ENCODE measurements around the gene CARNS1. TPM values are rescaled to one million over a fixed set of nuclear protein-coding genes. Genes with fewer than 3 reads are reported as not detected.

CARNS1 gene
- total and polyA plus RNA-seq, 9 of the 15 experiments (the other 6 are each of a cell fraction or from before 2014, with no cell fraction given): 0.01 to 0.18 (median 0.06) TPM; not detected in 3

GRCh38 chr11:67417425-67417824 lies 1.9 kb downstream of the CARNS1 start:
- intact Hi-C loops (cut with micrococcal nuclease) (no loop called here), in situ Hi-C loops (cut with MboI) (no loop called here)
- BruUV-seq (replicated peaks): no TSS peak
- 60% methylated on average over 10 of the region's 12 CpGs for WGBS (ENCODE audit: insufficient coverage, low coverage, missing lambda C conversion rate)
- H3K9me3 ChIP-seq (replicated peaks; ENCODE audit: control insufficient read depth, insufficient read depth, low read depth, low read length): no peaks in the 10 kb centered on the region
- H3K27ac ChIP-seq (ENCODE audit: extremely low read depth, low read depth, low read length): no peak overlapping the region
- no peak for ATAC-seq
- H2AFZ ChIP-seq (ENCODE audit: low read depth, low read length): no peak overlapping the region
- DNase-seq (ENCODE audit: extremely low read depth in 1 of 4, low spot score in 3 of 4): no peak
- POLR2A ChIA-PET: interaction anchor here (0.7 to 2.3 kb wide), 4 partner anchors 9 to 621 kb away, joined by 3 to 8 read pairs (median 5); partner anchors contain the start of gene PPP1CA
- no peak overlapping the region for H3K4me2 ChIP-seq (ENCODE audit: insufficient read depth, low read length)
- H3K4me3 ChIP-seq: no peak overlapping the region
- H4K20me1 ChIP-seq (replicated peaks; ENCODE audit: control insufficient read depth, insufficient read depth, low read length): no peaks in the 10 kb centered on the region; the same call in 1 of the 2 replicates
- H3K9me1 ChIP-seq (ENCODE audit: control insufficient read depth, insufficient read depth, low read length): no peaks in the 10 kb centered on the region
- 0 out of 2 replicates have a peak, but pooled peaks have one; percentile 13 for TF ChIP-seq RBFOX2 (IDR thresholded peaks at IDR 0.05; ENCODE audit: low read depth, low read length)
- no peak for TF ChIP-seq CHD1 (IDR thresholded peaks at IDR 0.05; ENCODE audit: low read length)
- TF ChIP-seq POLR2G (IDR thresholded peaks at IDR 0.05; ENCODE audit: low read depth, low read length): 0 out of 2 replicates have a peak, but pooled peaks have one; percentile 19
- FAIRE-seq: no peak
- CTCF ChIA-PET (ENCODE audit: low intra/inter-chr PET ratio): no interaction called here
- H3K79me2 ChIP-seq (ENCODE audit: control insufficient read depth, insufficient read depth, low read length): peaks cover 8% of the 10 kb centered on the region; the same call in 1 of the 3 replicates
- no peaks in the 10 kb centered on the region for H3K36me3 ChIP-seq (ENCODE audit: control insufficient read depth, insufficient read depth, low read length)
- H3K4me1 ChIP-seq (replicated peaks in 1 of 2; ENCODE audit: control insufficient read depth in 2 of 2, insufficient read depth in 2 of 2, low read length in 2 of 2): peaks cover 15 to 70% of the 10 kb centered on the region in 2 experiments
- H3K9ac ChIP-seq (ENCODE audit: insufficient read depth in 1 of 2, low read depth in 2 of 2, low read length in 2 of 2): peak overlapping the region in 1 of 2 experiments; percentile 1; a peak in 2 of 4 replicates
- no peaks in the 10 kb centered on the region for H3K27me3 ChIP-seq (ENCODE audit: control insufficient read depth in 2 of 2, insufficient read depth in 2 of 2, low read length in 2 of 2)

DNA sequence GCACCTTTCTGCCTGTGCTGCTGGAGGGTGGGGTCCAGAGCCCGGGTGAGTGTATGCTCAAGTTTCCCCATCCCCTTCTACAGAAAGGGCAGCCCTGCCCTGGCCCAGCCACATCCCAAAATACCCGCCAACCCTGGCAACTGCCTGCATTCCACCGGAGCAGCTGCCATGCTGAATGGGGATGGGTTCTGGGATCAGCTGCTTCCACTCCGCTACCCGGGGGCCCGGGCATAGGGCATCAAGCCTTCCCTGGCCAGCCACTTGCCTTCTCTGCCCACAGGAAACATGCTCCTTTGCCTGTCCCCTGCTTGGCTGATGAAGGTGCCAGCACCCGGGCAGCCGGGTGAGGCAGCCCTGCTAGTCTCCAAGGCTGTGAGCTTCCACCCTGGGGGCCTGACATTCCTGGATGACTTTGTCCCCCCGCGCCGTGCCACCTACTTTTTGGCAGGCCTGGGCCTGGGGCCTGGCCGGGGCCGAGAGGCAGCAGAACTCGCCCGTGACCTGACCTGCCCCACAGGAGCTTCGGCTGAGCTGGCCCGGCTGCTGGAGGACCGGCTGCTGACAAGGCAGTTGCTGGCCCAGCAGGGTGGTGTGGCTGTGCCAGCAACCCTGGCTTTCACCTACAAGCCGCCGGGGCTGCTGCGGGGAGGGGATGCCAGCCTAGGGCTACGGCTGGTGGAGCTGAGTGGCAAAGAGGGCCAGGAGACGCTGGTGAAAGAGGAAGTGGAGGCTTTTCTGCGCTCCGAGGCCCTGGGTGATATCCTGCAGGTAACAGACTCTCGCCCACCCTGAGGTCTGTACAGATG lies 3.2 kb downstream of the CARNS1 start:
- Histone ChIP-seq H3K4me3 (no peak overlapping the region), H3K9me3 (replicated peaks; ENCODE audit: control insufficient read depth, insufficient read depth, low read depth, low read length) (no peaks in the 10 kb centered on the region), H2AFZ (ENCODE audit: low read depth, low read length) (no peak overlapping the region), H3K9ac (ENCODE audit: insufficient read depth in 1 of 2, low read depth in 2 of 2, low read length in 2 of 2) (no peak overlapping the region; a peak in 1 of 4 replicates), H3K36me3 (ENCODE audit: control insufficient read depth, insufficient read depth, low read length) (no peaks in the 10 kb centered on the region), H3K4me1 (replicated peaks in 1 of 2; ENCODE audit: control insufficient read depth in 2 of 2, insufficient read depth in 2 of 2, low read length in 2 of 2) (peaks cover 6 to 65% of the 10 kb centered on the region in 2 experiments), H3K27me3 (ENCODE audit: control insufficient read depth in 2 of 2, insufficient read depth in 2 of 2, low read length in 2 of 2) (no peaks in the 10 kb centered on the region), H3K9me1 (ENCODE audit: control insufficient read depth, insufficient read depth, low read length) (no peaks in the 10 kb centered on the region), H3K27ac (ENCODE audit: extremely low read depth, low read depth, low read length) (no peak overlapping the region), H3K4me2 (ENCODE audit: insufficient read depth, low read length) (no peak overlapping the region), H3K79me2 (ENCODE audit: control insufficient read depth, insufficient read depth, low read length) (peaks cover 8% of the 10 kb centered on the region; the same call in 1 of the 3 replicates), H4K20me1 (replicated peaks; ENCODE audit: control insufficient read depth, insufficient read depth, low read length) (no peaks in the 10 kb centered on the region)
- ChIA-PET POLR2A (interaction anchor here (1.5 to 2.3 kb wide), 3 partner anchors 10 to 17 kb away, joined by 6 to 8 read pairs (median 7); partner anchors contain the start of gene PPP1CA), CTCF (ENCODE audit: low intra/inter-chr PET ratio) (no interaction called here)
- intact Hi-C loops (cut with micrococcal nuclease): no loop called here
- WGBS (ENCODE audit: insufficient coverage, low coverage, missing lambda C conversion rate): 83% methylated on average over 25 of the region's 26 CpGs
- TF ChIP-seq RBFOX2 (IDR thresholded peaks at IDR 0.05; ENCODE audit: low read depth, low read length) (peak; percentile 36; the same call in 1 of the 2 replicates), POLR2G (IDR thresholded peaks at IDR 0.05; ENCODE audit: low read depth, low read length) (0 out of 2 replicates have a peak, but pooled peaks have one; percentile 34), HNRNPL (IDR thresholded peaks at IDR 0.05; ENCODE audit: low read depth, low read length) (0 out of 2 replicates have a peak, but pooled peaks have one; percentile 13), SPI1 (IDR thresholded peaks at IDR 0.05; ENCODE audit: borderline replicate concordance, low read depth, low read length) (peak; percentile 63; the same call in 1 of the 2 replicates), KDM2B (CRISPR knock-in tag; IDR thresholded peaks at IDR 0.05) (no peak)
- in situ Hi-C loops (cut with MboI): no loop called here
- FAIRE-seq (no peak), DNase-seq (ENCODE audit: extremely low read depth in 1 of 4, low spot score in 3 of 4) (no peak), ATAC-seq (no peak)
- BruUV-seq (replicated peaks): no TSS peak

Measured in K562 (cell line).